Liver (tissue), 9 donors: ENCODE data around the gene LCMT2. TPM values are rescaled to one million over a fixed set of nuclear protein-coding genes. Genes with fewer than 3 reads are reported as not detected.

Experiments used
- DNase-seq: peaks from one replicate; pipeline ENCODE4 v3.0.0-alpha.2; 2017; ENCODE audit warnings: low spot score
- H3K27ac ChIP-seq, 2 donors: one replicate each; pipeline ENCODE4 v1.7.0; 2013; ENCODE audit warnings: inconsistent platforms in 2 of 2, low read length in 2 of 2, control low read depth in 1 of 2, low read depth in 1 of 2, mild to moderate bottlenecking in 1 of 2
- H3K27me3 ChIP-seq, 4 donors: one replicate each; pipeline versions ENCODE4 v1.6.1 to v1.7.0; 2013; ENCODE audit warnings: low read length in 3 of 4, inconsistent platforms in 1 of 4, mild to moderate bottlenecking in 1 of 4, moderate library complexity in 1 of 4; ENCODE audit not compliant: control insufficient read depth in 4 of 4, insufficient read depth in 4 of 4
- H3K36me3 ChIP-seq, 4 donors: one replicate each; pipeline versions ENCODE4 v1.6.1 to v1.7.0; 2013; ENCODE audit warnings: low read length in 3 of 4, mild to moderate bottlenecking in 3 of 4, low read depth in 1 of 4, moderate library complexity in 1 of 4; ENCODE audit not compliant: control insufficient read depth in 4 of 4, insufficient read depth in 3 of 4
- H3K4me1 ChIP-seq, 4 donors: one replicate each; pipeline versions ENCODE4 v1.6.1 to v1.7.0; 2013; ENCODE audit warnings: low read length in 3 of 4, mild to moderate bottlenecking in 3 of 4, moderate library complexity in 1 of 4; ENCODE audit not compliant: control insufficient read depth in 4 of 4, insufficient read depth in 4 of 4
- H3K4me3 ChIP-seq, 3 donors: one replicate each; pipeline versions ENCODE4 v1.6.1 to v1.7.0; 2013; ENCODE audit warnings: low read length in 3 of 3, control low read depth in 1 of 3, low read depth in 1 of 3, mild to moderate bottlenecking in 1 of 3
- H3K9ac ChIP-seq, 2 donors: one replicate each; pipeline ENCODE4 v1.7.0; 2013; ENCODE audit warnings: low read length in 2 of 2, mild to moderate bottlenecking in 2 of 2, moderate library complexity in 2 of 2, control low read depth in 1 of 2, low read depth in 1 of 2
- H3K9me3 ChIP-seq, 4 donors: one replicate each; pipeline versions ENCODE4 v1.6.1 to v1.7.0; 2013; ENCODE audit warnings: low read length in 3 of 4; ENCODE audit not compliant: control insufficient read depth in 4 of 4
- ATF3 ChIP-seq: IDR thresholded peaks from 2 replicates; pipeline ENCODE4 v1.6.1; 2016; ENCODE audit warnings: antibody characterized with exemption
- FOXA1 ChIP-seq: IDR thresholded peaks from 2 replicates; pipeline ENCODE4 v1.6.1; 2016; ENCODE audit warnings: antibody characterized with exemption
- FOXA2 ChIP-seq: IDR thresholded peaks from 2 replicates; pipeline ENCODE4 v1.6.1; 2016; ENCODE audit warnings: antibody characterized with exemption
- GABPA ChIP-seq, 2 donors: IDR thresholded peaks in 1 of 2; conservative IDR thresholded peaks in 1 of 2; 2 replicates each; pipeline ENCODE4 v1.6.1; 2016; ENCODE audit warnings: antibody characterized with exemption in 2 of 2, mild to moderate bottlenecking in 1 of 2, moderate library complexity in 1 of 2
- HNF4A ChIP-seq, 2 donors: conservative IDR thresholded peaks; 2 replicates each; pipeline ENCODE4 v1.6.1; 2016; ENCODE audit warnings: antibody characterized with exemption in 2 of 2, mild to moderate bottlenecking in 2 of 2
- JUND ChIP-seq, 2 donors: IDR thresholded peaks; 2 replicates each; pipeline ENCODE4 v1.6.1; 2016; ENCODE audit warnings: antibody characterized with exemption in 2 of 2
- NR2F2 ChIP-seq: IDR thresholded peaks from 2 replicates; pipeline ENCODE4 v1.6.1; 2016; ENCODE audit warnings: antibody characterized with exemption
- RAD21 ChIP-seq, 2 donors: IDR thresholded peaks; 2 replicates each; pipeline ENCODE4 v1.6.1; 2016; ENCODE audit warnings: antibody characterized with exemption in 2 of 2, mild to moderate bottlenecking in 2 of 2
- REST ChIP-seq: IDR thresholded peaks from 2 replicates; pipeline ENCODE4 v1.6.1; 2016; ENCODE audit warnings: antibody characterized with exemption, mild to moderate bottlenecking
- RXRA ChIP-seq, 2 donors: IDR thresholded peaks; 2 replicates each; pipeline ENCODE4 v1.6.1; 2017 to 2018; ENCODE audit warnings: antibody characterized with exemption in 2 of 2, mild to moderate bottlenecking in 1 of 2
- SP1 ChIP-seq: IDR thresholded peaks from 2 replicates; pipeline ENCODE4 v1.6.1; 2018; ENCODE audit warnings: antibody characterized with exemption, mild to moderate bottlenecking
- TAF1 ChIP-seq: conservative IDR thresholded peaks from 2 replicates; pipeline ENCODE4 v1.6.1; 2016; ENCODE audit warnings: antibody characterized with exemption, mild to moderate bottlenecking
- YY1 ChIP-seq: IDR thresholded peaks from 2 replicates; pipeline ENCODE4 v1.6.1; 2016; ENCODE audit warnings: antibody characterized with exemption, mild to moderate bottlenecking
- WGBS: extraction: QIAGEN DNeasy Blood & Tissue Kit; methylation state at CpG from one replicate; pipeline ENCODE4 v1.1.7; 2013; 5-methylcytosine and 5-hydroxymethylcytosine counted together
- polyA plus RNA-seq, 2 donors: library from polyadenylated mRNA; stranded (reverse) in 1 of 2; unstranded in 1 of 2; fragments of 200-250 nt in 1 of 2; fragments of >200 nt in 1 of 2; fragmentation: Nextera tagmentation in 1 of 2; extraction: Ambion mirVana in 1 of 2; gene quantifications; one replicate each; pipeline versions ENCODE4 v1.2.1 to v1.2.3, GENCODE V29; 2013 to 2015
- total RNA-seq, 2 donors: library from RNA; depleted of rRNA; stranded (reverse); fragments of >200 nt; gene quantifications; one replicate each; pipeline ENCODE4 v1.2.3, GENCODE V29; 2014
- TF ChIP-seq, protein P1 (sequence below): IDR thresholded peaks from 2 replicates; pipeline ENCODE4 v1.6.1; 2016; ENCODE audit warnings: antibody characterized with exemption
- TF ChIP-seq, protein P2 (sequence below): fragments of 150-350 bp; IDR thresholded peaks from 2 replicates; pipeline ENCODE4 v1.5.1; 2017; ENCODE audit warnings: improper control_type of control experiment, low read depth, low read length; ENCODE audit not compliant: missing input control
- donor health status: healthy.
- donor health status: healthy.
- donor health status: healthy.
- donor health status: healthy.
- donor health status: healthy.

Gene LCMT2
- total and polyA plus RNA-seq, 4 donors: 3.1 to 4.3 (median 3.9) TPM

DNA sequence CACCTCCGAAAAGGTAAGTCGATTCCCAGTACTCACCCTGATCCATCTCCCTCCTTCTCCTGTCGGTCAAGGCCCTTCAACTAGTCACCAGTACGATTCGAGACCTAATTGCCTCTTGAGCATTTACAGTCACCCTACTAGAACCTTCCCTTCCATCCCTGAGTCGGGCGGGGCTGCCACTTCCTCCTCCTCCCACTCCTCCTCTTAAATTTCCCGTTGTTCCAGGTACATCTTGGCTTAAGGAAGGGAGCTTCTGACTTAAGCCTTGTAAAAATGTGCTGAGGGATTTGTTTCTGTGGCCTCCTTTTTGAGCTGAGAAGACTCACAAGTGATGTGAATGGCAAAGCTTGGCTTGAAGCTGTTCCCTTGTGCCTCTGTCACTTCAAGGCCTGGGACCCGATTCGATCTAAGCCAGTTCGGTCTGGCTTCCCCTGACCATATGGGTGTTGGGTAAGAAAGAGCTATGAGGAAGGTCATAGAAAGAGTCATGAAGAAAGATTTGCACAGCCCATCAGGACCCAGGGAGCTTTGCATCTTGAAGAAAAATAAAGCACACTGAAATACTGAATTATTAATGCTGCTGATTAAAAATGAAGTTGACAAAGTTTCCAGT is 28.1 kb downstream of the LCMT2 start, which contains the start of gene TGM7:
TGM7 (minus strand) TSS at position 51 of the 613 bp plus-strand sequence.
- 83% methylated on average over 11 of the region's 11 CpGs for WGBS
- no peak within 1 kb of the TSS for H3K9ac ChIP-seq
- H3K36me3 ChIP-seq: no peaks in the 10 kb centered on the region
- TF ChIP-seq HNF4A (conservative IDR thresholded peaks at IDR 0.05) (no peak), FOXA1 (no peak), TAF1 (no peak), JUND (IDR thresholded peaks at IDR 0.05) (no peak), NR2F2 (no peak), RAD21 (IDR thresholded peaks at IDR 0.05) (no peak), REST (no peak), GABPA (IDR thresholded peaks at IDR 0.05 in 1 of 2, conservative IDR thresholded peaks at IDR 0.05 in 1 of 2) (no peak), YY1 (no peak), ATF3 (no peak), FOXA2 (no peak)
- TF ChIP-seq, protein P1, sequence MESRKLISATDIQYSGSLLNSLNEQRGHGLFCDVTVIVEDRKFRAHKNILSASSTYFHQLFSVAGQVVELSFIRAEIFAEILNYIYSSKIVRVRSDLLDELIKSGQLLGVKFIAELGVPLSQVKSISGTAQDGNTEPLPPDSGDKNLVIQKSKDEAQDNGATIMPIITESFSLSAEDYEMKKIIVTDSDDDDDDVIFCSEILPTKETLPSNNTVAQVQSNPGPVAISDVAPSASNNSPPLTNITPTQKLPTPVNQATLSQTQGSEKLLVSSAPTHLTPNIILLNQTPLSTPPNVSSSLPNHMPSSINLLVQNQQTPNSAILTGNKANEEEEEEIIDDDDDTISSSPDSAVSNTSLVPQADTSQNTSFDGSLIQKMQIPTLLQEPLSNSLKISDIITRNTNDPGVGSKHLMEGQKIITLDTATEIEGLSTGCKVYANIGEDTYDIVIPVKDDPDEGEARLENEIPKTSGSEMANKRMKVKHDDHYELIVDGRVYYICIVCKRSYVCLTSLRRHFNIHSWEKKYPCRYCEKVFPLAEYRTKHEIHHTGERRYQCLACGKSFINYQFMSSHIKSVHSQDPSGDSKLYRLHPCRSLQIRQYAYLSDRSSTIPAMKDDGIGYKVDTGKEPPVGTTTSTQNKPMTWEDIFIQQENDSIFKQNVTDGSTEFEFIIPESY: no peak
- TF ChIP-seq, protein P2, sequence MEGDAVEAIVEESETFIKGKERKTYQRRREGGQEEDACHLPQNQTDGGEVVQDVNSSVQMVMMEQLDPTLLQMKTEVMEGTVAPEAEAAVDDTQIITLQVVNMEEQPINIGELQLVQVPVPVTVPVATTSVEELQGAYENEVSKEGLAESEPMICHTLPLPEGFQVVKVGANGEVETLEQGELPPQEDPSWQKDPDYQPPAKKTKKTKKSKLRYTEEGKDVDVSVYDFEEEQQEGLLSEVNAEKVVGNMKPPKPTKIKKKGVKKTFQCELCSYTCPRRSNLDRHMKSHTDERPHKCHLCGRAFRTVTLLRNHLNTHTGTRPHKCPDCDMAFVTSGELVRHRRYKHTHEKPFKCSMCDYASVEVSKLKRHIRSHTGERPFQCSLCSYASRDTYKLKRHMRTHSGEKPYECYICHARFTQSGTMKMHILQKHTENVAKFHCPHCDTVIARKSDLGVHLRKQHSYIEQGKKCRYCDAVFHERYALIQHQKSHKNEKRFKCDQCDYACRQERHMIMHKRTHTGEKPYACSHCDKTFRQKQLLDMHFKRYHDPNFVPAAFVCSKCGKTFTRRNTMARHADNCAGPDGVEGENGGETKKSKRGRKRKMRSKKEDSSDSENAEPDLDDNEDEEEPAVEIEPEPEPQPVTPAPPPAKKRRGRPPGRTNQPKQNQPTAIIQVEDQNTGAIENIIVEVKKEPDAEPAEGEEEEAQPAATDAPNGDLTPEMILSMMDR: no peak
- H3K4me3 ChIP-seq: no peak within 1 kb of the TSS
- DNase-seq: no peak
- H3K4me1 ChIP-seq: no peaks in the 10 kb centered on the region
- no peak within 1 kb of the TSS for H3K27ac ChIP-seq
- H3K9me3 ChIP-seq: no peaks in the 10 kb centered on the region
- peaks cover 0 to 3% (median 0%) of the 10 kb centered on the region in 4 donors for H3K27me3 ChIP-seq

DNA sequence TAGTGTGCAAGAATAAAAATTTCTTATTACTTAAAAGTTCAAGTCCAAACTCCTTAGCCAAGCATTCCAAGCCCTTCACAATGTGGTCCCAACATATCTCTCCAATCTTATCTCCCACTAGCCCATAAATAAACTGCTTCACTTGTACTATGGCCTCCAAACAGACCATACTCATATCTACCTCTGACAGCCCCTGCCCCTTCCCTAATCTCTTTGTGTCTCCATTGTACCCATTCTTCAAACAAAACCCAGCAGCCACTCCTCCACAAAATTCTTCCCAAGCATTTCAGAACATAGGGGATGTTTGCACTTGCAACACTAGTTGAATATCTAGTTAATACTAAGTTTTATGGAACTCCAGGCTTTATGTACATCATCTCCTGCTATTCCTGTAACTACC is 30.5 kb downstream of the LCMT2 start:
- no peak for DNase-seq
- Histone ChIP-seq H3K27ac (no peak overlapping the region), H3K36me3 (no peaks in the 10 kb centered on the region), H3K27me3 (peaks cover 0 to 3% (median 1%) of the 10 kb centered on the region in 4 donors), H3K9ac (no peak overlapping the region), H3K4me3 (no peak overlapping the region), H3K9me3 (no peaks in the 10 kb centered on the region), H3K4me1 (no peaks in the 10 kb centered on the region)
- TF ChIP-seq FOXA1 (no peak), ATF3 (no peak), RXRA (IDR thresholded peaks at IDR 0.05) (no peak), SP1 (no peak)
